WTC11 (cell line): Measurements from ENCODE around the gene FOXJ1.

Experiments used
- CREM ChIP-seq: sonication (generic); formaldehyde crosslinking; IDR thresholded peaks from 2 replicates; pipeline ENCODE4 v1.8.1; 2022; ENCODE audit warnings: mild to moderate bottlenecking, missing genetic modification reagents, moderate library complexity
- ESRRA ChIP-seq: sonication (generic); formaldehyde crosslinking; IDR thresholded peaks from 2 replicates; pipeline ENCODE4 v1.8.1; 2022; ENCODE audit warnings: mild to moderate bottlenecking, missing genetic modification reagents, borderline replicate concordance
- JUN ChIP-seq: sonication (generic); formaldehyde crosslinking; IDR thresholded peaks from 2 replicates; pipeline ENCODE4 v1.8.0; 2023; ENCODE audit warnings: mild to moderate bottlenecking, missing genetic modification reagents
- TF ChIP-seq, protein P1 (sequence below): fragments of 200-600 bp; IDR thresholded peaks from 2 replicates; pipeline ENCODE4 v1.8.0; 2022; ENCODE audit warnings: antibody characterized with exemption
- TF ChIP-seq, protein P2 (sequence below): sonication (generic); formaldehyde crosslinking; IDR thresholded peaks from 2 replicates; pipeline ENCODE4 v1.8.0; 2022; ENCODE audit warnings: mild to moderate bottlenecking, missing genetic modification reagents

DNA sequence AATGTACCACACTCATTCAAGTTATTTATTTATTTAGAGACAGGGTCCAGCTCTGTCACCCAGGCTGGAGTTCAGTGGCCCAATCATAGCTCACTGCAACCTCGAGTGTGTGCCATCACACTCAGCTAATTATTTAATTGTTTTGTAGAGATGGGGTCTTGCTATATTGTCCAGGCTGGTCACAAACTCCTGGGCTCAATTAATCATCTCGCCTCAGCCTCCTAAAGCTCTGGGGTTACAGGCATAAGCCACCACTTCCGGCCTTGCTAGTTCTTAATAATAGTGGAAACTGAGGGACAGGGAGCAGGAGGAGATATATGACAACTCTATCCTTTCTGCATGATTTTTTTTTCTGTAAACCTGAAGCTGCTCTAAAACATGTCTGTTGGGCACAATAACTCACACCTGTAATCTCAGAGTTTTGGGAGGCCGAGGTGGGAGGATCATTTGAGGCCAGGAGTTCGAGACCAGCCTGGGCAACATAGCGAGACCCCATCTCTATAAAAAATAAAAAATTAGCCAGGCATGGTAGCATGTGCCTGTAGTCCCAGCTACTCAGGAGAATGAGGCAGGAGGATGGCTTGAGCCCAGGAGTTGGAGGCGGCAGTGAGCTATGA lies 25.8 kb downstream of the FOXJ1 start:
- TF ChIP-seq, protein P1, sequence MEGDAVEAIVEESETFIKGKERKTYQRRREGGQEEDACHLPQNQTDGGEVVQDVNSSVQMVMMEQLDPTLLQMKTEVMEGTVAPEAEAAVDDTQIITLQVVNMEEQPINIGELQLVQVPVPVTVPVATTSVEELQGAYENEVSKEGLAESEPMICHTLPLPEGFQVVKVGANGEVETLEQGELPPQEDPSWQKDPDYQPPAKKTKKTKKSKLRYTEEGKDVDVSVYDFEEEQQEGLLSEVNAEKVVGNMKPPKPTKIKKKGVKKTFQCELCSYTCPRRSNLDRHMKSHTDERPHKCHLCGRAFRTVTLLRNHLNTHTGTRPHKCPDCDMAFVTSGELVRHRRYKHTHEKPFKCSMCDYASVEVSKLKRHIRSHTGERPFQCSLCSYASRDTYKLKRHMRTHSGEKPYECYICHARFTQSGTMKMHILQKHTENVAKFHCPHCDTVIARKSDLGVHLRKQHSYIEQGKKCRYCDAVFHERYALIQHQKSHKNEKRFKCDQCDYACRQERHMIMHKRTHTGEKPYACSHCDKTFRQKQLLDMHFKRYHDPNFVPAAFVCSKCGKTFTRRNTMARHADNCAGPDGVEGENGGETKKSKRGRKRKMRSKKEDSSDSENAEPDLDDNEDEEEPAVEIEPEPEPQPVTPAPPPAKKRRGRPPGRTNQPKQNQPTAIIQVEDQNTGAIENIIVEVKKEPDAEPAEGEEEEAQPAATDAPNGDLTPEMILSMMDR: no peak
- TF ChIP-seq ESRRA (CRISPR knock-in tag) (no peak), JUN (CRISPR knock-in tag) (no peak), CREM (CRISPR knock-in tag) (no peak)
- TF ChIP-seq, protein P2, sequence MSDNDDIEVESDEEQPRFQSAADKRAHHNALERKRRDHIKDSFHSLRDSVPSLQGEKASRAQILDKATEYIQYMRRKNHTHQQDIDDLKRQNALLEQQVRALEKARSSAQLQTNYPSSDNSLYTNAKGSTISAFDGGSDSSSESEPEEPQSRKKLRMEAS (CRISPR knock-in tag): no peak
